ENCODE measurements around the gene CSK.

CSK gene

DNA sequence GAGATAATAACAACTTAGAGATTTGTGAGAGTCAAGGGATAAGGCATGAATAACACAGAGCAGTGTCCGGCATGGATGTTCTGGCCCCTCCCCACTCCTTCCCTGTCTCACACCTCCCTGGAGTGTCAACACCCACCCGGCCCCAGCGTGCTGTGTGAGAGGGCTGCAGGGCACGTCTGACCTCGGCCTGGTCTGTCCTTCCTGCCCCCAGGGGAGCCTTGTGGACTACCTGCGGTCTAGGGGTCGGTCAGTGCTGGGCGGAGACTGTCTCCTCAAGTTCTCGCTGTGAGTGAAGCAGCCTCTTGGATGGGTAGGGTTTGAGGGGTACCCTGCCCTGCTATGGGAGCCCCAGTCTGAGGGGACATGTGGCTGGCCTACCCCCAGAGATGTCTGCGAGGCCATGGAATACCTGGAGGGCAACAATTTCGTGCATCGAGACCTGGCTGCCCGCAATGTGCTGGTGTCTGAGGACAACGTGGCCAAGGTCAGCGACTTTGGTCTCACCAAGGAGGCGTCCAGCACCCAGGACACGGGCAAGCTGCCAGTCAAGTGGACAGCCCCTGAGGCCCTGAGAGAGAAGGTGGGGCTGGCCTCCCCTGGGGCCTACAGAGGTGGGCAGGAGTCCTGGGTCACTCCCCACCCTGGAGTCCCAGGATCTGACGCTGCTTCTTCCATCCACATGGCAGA is 19.6 kb downstream of the CSK start:
- DNase-seq, result no peak

DNA sequence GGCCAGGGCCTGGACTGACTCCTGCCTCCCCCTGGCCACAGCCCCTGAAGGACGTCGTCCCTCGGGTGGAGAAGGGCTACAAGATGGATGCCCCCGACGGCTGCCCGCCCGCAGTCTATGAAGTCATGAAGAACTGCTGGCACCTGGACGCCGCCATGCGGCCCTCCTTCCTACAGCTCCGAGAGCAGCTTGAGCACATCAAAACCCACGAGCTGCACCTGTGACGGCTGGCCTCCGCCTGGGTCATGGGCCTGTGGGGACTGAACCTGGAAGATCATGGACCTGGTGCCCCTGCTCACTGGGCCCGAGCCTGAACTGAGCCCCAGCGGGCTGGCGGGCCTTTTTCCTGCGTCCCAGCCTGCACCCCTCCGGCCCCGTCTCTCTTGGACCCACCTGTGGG is 20.4 kb downstream of the CSK start:
- no peak for DNase-seq

DNA sequence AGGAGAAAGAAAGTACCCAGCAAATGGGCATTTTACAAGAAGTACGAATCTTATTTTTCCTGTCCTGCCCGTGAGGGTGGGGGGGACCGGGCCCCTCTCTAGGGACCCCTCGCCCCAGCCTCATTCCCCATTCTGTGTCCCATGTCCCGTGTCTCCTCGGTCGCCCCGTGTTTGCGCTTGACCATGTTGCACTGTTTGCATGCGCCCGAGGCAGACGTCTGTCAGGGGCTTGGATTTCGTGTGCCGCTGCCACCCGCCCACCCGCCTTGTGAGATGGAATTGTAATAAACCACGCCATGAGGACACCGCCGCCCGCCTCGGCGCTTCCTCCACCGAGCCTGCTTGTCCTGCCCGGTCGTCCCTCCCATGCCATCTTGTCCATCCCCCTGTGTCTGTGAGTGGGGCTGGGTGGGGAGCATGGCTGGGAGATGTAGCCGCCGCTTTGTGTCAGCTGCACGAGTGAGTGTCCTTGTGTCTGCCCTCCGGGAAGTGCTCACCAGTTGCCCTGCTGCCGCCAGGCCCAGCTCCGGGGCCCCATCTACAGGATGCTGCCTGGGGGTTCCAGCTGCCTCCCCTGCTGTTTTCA is 21.1 kb downstream of the CSK start:
- DNase-seq, result no peak

DNA sequence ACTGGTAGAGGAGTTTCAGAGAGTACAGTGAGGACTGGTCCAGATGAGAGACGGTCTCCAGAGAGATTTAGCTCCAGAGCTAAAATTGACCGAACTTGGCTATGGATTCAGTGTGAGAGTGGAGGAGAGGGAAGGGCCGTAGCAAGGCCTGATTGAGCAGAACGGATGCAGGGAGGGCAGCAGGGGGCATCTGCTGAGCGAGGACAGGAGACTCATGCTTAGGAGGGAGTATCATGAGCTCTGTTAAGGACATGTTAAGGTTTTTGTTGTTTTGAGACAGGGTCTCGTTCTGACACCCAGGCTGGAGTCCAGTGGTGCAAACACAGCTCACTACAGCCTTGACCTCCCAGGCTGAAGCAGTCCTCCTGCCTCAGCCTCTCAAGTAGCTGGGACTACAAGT is 23.1 kb downstream of the CSK start:
- no peak for DNase-seq

DNA sequence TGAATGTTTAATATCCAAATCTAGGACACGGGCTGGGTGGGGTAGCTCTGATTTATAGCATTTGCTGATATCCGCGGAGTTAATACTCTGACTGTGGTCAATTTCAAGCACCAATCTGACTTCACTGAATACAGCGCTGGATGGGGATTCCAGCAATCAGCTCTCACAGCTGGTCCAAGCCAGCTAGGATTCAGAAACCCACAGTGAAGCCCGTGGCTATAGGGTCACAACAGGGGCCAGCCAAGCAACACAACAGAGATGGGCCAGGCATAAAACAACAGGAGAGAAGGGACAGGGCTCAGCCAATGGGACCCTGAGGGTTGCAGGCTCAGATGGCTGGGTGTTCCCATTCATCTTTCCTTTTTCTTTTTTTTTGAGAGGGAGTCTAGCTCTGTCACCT is 25.4 kb downstream of the CSK start:
- no peak for DNase-seq

DNA sequence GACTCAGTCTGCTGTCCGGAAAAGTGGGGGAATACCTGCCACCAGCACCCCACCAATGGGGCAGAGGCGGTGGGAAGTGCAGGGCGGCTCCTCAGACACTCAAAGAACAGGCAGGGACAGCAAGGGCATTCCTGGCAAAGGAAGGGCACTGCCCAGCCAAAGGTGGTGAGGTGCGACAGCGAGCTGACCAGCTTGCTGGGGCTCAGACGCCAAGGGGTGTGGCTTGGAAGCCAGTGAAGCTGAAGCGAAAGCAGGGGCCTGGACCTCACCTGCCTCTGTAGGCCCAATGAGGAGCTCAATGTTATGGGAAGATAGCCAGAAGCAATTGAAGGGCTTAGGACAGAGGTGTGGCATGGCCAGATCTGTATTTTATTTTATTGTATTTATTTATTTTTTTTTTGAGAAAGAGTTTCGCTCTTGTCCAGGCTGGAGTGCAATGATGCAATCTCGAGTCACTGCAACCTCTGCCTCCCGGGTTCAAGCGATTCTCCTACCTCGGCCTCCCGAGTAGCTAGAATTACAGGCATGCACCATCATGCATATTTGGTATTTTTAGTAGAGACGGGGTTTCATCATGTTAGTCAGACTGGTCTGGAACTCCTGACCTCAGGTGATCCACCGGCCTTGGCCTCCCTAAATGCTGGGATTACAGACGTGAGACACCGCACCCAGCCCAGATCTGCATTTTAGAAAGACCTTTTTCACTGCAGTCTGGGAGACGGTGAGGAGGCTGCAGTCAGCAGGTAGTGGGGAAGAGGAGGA is 26.4 kb downstream of the CSK start:
- no peak for DNase-seq

DNA sequence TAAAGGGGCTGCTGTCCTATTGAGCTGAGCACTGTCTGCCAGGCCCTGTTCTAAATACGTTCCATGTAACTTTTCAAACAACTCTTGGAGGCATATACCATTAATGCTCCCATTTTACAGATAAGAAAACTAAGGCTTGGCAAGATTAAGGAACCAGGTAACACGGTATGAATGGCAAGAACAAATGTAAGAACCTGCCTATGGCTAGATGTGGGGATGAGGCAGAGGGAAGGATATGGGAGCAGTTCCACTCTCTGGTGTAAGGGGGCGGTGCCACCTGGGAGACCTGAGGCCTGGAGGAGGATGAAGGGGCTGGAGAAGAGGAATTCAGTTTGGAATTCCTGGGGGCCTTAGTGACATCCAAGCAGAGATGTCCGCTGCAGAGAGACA is 27.0 kb downstream of the CSK start:
- no peak for DNase-seq

DNA sequence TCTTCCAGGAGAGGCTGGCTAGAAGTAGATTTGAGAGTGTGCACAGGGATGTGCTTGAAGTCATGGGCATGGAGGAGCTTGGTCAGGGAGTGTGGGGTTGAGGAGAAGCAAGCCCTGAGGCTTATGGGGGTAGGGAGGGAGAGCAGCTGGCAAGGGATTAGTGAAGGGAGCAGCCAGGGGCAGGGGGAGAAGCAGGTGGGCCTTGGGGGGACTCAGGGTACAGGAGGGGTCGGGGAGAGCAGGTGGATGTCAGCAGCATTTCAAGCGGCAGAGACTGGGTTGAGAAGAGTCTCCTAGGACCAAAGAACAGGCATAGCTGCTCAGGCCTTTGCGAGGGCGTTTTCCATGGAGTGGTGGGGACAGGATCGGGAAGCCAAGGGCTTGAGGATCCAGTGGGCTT is 27.4 kb downstream of the CSK start:
- DNase-seq, result no peak

DNA sequence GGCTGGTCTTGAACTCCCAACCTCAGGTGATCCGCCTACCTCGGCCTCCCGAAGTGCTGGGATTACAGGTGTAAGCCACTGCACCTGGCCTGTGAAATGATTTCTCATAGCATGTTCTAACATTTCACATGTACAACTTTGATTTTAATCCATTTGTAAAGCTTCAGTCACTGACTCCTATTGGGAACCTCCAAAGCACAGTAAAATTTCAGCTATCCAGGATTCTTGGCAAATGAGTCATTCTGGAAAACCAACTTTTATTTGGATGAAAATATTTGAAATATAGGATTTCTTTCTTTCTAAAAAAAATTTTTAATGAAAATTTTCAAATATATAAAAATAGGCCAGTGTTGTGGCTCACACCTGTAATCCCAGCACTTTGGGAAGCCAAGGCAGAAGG is 28.1 kb downstream of the CSK start:
- peak; percentile 54 for DNase-seq

DNA sequence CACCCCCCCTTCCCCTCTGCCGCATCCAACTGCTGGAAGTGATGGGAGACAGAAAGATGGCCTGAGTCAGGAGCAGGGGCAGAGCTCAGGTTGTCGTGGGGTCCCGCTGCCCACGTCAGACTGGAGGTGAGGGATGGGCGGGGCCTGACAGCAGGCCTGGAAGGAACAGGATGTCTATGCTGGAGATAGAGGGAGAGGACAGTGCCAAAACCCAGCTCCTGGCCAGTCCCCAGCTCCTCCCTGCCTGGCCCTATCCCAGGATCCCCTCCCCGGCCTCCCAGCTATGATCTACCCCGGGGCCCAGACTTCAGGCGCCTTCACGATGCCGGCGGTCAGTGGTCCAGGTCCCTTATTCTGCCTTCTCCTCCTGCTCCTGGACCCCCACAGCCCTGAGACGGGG is 30.7 kb downstream of the CSK start, which contains the start of gene LMAN1L:
LMAN1L (plus strand) TSS at position 303 of the 400 bp plus-strand sequence; CDS start at position 323, 20 bp downstream.
- no peak for DNase-seq

DNA sequence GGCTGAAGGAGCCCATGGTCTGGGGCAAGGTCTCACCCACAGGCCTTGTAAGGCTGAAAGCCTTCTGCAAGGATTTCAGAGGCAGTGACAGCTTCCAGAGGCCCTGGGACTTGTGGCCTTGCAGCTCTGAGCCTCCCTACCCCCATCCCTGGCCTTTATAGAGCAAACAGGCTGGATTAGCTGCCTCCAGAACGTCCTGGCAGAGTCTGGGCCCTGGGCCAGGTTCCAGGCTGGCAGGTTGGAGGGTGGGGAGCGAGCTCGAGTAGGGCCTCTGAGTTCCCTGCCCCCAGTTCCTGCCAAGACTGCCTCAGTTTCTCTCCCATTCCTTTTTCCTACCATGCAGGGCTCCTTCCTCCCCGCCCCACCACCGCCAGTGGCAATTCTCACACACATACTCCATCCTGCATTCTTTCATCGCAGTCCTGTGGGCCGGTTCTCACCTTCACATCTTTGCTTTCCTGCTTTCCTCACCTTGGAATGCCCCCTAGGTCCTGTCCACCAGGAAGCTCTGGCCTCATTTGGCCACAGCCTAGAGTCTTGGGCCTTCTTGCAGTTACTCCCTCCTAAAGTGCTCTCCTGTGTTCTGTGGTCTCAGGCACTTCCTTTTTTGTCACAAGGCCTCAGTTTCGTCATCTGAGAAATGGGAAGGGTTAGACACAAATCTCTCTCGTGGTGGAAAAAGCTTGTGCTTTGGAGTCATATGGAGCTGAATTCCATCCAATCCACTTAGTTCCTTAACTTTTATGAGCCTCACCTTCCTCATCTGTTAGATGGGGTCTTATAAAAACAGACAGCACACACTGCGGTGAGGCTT is 33.4 kb downstream of the CSK start:
- no peak for DNase-seq

DNA sequence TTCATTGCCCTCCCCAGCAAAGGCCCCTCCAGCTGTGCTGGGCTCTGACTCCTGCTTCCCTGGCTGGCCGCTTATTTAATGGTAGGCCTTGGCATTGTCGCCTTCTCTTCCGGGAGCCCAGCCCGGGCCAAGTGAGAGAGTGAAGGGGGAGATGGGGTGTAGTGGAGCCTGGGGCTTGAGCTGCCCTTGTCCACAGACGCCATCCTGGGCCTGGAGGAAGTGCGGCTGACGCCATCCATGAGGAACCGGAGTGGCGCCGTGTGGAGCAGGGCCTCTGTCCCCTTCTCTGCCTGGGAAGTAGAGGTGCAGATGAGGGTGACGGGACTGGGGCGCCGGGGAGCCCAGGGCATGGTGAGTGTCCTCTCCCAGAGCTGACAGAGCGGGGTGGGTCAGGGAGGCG is 34.1 kb downstream of the CSK start:
- no peak for DNase-seq

DNA sequence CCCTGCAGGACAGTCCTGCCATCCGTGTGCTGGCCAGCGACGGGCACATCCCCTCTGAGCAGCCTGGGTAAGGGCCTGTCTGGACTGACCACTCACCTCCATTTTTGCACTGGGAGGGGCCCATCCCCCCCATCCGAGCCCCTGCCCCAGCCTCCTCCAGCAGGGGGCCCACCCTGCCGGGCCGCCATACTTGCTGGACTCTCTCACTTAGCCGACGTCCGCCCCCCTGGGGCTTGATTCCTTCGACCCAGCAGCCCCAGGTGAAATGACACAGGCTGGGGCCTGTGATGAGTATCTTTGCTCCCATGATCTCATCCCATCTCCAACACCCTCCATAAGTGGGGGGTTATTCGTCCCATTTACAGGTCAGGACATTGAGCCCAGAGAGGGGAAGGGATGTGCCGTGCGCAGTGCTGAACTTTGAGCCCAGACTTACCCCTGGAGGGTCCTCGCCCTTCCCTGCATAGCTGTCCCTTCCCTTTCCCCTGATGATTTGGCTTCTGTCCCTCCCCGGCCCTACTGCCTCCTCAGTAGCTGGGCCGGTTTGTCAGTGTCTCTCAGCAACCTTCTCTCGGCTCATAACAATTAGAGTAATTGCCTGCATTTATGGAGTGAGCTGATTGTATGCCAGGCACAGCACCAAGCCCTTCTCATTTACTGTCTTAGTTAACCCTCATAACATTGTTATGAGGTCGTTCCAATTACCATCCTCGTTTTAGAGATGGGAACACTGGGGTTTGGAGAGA is 34.9 kb downstream of the CSK start:
- DNase-seq, result no peak

DNA sequence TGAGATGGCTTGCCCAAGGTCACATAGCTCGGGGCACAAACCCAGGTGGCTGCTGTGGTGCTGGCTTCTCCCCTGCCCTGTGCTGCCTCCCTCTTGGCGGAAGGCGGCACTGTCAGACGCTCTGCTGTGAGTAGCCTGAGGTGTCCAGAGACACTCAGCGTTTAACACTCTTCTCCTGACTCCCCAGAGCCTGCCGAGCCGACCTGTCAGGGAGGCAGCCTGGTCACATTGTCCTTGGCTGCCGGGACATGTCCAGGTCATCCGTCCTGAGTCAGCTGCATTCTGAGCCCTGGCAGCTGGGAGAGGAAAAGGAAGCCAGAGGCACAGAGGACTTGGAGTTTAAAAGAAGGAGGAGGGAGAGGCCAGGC is 35.5 kb downstream of the CSK start:
- DNase-seq, result no peak

DNA sequence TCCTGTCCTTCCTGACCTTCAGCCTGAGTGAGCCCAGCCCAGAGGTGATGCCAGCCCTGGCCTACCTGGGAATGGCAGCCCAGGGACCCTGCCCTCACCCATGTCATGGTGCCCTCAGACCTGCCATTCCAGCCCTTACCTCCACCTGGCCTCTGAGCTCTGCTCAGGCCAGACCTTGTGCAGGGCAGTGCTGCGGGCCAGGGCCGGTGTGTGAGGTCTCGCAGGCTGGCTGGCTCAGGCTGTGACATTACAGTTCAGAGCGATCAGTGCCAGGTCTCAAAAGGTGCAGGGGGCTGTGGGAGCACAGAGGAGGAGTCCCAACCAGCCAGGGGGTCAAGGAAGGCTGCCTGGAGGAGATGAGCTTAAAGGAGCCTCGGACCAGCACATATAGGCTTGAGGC is 38.2 kb downstream of the CSK start:
- DNase-seq, result no peak

DNA sequence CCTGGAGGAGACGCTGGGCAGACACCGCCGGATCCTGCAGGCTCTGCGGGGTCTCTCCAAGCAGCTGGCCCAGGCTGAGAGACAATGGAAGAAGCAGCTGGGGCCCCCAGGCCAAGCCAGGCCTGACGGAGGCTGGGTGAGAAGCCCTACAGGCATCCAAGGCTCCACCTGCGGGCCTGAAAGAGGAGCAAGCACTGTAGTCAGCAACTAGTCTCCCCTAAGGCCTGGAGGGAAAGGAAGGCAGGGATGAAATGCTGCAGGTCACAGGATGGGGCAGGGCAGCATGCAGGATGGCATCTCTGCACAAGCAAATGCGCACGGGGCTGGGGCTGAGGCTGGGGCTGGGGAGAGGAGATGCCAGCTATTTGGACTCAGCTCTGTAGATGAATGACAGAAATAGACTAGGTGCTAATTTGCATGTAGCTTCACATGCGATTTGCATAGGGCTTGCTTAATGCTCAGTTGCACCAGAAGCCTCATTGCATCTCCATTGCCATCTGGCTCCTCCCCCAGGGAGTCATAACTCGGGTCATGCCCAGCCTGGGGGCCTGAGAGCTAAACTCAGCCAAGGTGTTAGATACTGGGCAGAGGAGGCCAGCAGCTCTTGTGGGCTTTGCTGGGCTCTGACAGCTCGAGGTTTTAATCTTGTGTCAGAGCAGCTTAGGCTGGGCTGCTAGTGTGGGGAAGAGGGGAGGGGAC is 39.4 kb downstream of the CSK start:
- no peak for DNase-seq

DNA sequence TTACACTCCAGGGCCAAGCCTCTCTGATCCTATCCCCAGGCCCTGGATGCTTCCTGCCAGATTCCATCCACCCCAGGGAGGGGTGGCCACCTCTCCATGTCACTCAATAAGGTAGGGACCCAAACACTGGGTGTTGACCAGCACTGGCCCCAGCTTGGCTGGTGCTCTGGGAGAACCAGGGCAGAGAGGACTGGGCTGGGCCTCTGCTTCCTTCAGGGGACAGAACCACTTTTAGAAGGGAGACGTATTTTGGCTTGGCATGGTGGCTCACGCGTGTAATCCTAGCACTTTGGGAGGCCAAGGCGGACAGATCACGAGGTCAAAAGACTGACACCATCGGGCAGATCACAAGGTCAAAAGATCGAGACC is 39.9 kb downstream of the CSK start:
- no peak for DNase-seq

DNA sequence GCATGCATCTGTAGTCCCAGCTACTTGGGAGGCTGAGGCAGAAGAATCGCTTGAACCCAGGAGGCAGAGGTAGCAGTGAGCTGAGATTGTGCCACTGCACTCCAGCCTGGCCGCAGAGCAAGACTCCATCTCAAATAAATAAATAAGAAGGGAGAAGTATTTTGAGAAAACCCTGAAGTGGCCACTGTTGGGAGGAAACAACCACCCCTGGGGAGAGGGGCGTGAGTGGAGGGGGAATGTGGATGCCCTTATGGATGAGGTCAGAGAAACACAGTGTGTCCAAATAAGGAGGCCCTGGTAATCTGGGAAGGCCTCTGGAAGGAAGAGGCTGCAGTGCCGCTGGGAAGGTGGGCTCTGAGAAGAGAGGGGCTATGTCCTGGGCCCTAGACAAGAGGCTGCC is 40.4 kb downstream of the CSK start:
- no peak for DNase-seq

DNA sequence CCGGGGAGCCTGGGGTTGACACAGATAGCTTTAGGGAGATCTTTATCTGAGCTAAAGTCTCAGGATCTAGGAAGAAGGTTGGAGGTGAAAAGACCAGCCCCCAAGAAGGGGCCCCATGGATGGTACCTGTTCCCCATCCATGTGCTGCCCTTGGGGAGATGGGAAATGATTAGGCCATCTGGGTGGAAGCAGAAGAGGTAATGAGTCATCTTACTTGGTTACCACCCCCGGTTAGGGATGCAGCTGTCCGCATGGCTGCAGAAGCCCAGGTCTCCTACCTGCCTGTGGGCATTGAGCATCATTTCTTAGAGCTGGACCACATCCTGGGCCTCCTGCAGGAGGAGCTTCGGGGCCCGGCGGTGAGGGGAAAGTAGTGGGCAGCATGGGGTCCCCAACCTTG is 41.4 kb downstream of the CSK start:
- DNase-seq, result no peak

DNA sequence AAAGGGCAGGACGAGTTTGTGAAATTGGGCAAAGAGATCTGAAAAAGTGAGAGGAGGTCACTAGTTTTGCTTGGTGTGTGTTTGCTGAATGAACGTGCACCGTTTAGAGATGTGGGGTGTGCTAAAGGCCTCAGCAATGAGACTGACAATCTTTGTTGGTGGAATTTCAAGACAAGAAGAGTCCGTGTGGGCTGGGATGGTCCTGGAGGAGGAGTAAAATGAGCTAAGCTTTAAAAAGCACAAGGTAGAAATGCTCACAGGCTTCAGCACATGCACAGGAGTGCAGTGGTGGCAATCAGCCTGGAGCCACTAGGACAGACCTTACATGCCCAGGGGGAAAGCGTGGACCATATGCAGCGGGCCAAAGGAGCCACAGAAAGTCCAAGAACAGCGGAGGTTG is 43.1 kb downstream of the CSK start:
- no peak for DNase-seq

DNA sequence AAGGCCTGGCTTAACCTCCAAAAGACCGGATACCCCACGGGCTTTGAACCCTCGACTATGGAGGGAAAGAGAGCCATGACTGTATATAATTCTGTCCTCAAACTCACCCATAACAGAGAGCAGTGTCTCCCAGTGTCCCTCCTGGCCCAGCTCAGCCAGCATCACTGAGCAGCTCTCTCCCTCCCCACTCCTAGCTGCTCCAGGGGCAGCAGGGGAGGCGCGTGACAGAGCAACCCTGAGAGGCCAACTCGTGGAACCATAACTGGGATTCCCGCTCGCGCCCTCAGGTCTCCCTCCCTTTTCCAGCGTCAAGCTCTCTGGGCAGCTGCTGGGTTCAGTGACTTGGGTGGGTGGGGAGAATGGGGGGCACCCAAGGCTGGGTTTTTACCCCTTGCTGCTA is 44.0 kb downstream of the CSK start:
- no peak for DNase-seq

DNA sequence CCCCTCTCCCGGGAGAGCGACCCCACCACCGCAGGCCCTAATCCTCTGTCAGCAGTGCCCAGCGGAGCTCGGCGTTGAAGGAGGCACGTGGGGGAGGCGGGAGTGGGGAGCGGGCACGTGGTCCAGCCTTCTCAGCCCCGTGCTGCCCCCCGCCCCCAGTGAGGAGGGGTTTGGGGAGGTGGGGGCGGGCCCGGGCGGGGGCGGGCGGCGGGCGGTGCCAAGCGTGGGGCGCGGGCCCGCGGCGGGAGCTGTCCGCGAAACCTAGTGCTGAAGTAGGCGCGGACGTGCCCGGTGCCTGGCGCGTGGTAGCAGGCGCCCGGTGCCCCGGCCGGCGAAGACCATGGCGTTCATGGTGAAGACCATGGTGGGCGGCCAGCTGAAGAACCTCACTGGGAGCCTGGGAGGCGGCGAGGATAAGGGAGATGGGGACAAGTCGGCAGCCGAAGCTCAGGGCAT is 44.5 kb downstream of the CSK start, which contains the start of gene CPLX3:
CPLX3 (plus strand) TSS at position 264 of the 456 bp plus-strand sequence; CDS start at position 341, 77 bp downstream.
- peak; percentile 15 for DNase-seq

All from fibroblast of skin of scalp (primary cell).